HG03060 (cell line): ENCODE data around the gene OR2F2.

Source experiments
- ATAC-seq: cut with Tn5 transposase; IDR thresholded peaks from one replicate; pipeline ENCODE4 v1.9.1; 2021; ENCODE audit warnings: low read depth, moderate number of reproducible peaks; ENCODE audit not compliant: unreplicated experiment

The OR2F2 gene

DNA sequence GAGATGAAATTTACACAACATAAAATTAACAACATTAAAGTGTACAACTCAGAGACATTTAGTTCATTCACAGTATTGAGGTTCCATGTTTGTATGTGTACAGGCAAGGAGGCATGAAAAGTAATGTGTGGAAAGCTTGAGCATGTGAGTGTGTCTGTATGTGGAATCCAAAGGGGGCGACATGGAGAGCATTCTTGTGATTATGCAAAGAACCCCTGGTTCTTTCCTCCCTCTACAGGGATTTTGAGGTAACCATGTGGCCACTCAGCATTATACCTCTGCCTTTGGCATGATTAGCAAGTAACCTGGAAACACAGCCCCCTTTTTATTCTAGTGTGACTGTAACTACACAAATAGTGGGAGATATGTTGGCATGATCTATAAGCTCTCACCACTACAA, 40.6 kb downstream of the OR2F2 start:
- ATAC-seq, result no peak

GRCh38 chr7:143978585-143978984, 43.6 kb downstream of the OR2F2 start:
- no peak for ATAC-seq

DNA sequence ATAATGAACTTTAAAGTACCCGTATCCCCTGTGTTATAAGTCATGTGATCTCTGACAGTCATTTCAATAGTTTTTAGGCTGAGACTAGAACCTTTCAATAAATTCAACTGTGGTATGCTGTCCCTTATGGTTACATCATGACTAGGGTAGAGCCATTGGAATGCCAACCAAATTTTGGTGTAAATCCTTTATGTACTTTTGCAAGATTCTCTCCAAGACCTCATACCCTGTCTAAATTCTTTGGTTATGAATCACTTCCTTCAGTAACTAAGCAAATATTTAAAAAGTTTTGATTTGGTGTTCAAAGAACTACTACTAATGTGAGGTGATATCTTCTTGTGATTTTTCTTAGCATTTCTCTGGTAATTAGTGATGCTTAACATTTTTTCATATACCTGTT, 44.3 kb downstream of the OR2F2 start:
- no peak for ATAC-seq

- no peak for ATAC-seq
Observed at GRCh38 chr7:143979998-143980397, 45.0 kb downstream of the OR2F2 start.

- ATAC-seq, result no peak
Observed at GRCh38 chr7:143980746-143981510, 45.9 kb downstream of the OR2F2 start.

- no peak for ATAC-seq
Observed at GRCh38 chr7:143983960-143984359, 48.9 kb downstream of the OR2F2 start.
